Activated CD4-positive, alpha-beta T cell treated with anti-CD3 and anti-CD28 coated beads, Interleukin-2, amount 10 ng/mL, durations not matched to agents 7 days and 5 days (primary cell): ENCODE results near the gene ILK. TPM values are rescaled to one million over a fixed set of nuclear protein-coding genes. Genes with fewer than 3 reads are reported as not detected.
A peak's percentile ranks its signal among the peaks of the same experiment; 100 is the strongest.

Source experiments
- CTCF ChIA-PET: fragments of 350-600 bp; sonication (Branson Sonifier 250); formaldehyde crosslinking; loops from one replicate; lab custom pipeline; 2021; ENCODE audit warnings: antibody characterized with exemption; lab: Charles Lee
- POLR2A ChIA-PET: fragments of 350-600 bp; sonication (Branson Sonifier 250); formaldehyde crosslinking; loops from one replicate; lab custom pipeline; 2021; ENCODE audit warnings: antibody characterized with exemption; lab: Charles Lee
- DNase-seq: peaks from one replicate; pipeline ENCODE4 v3.0.0-alpha.2; 2020
- H3K27ac Mint-ChIP-seq: one replicate; pipeline ENCODE4 v1.8.0; 2021; ENCODE audit warnings: mild to moderate bottlenecking, moderate library complexity, mixed read lengths
- H3K27me3 Mint-ChIP-seq: one replicate; pipeline ENCODE4 v1.8.0; 2021; ENCODE audit warnings: mixed read lengths
- H3K36me3 Mint-ChIP-seq: one replicate; pipeline ENCODE4 v1.8.0; 2021; ENCODE audit warnings: low read depth, mixed read lengths
- H3K4me1 Mint-ChIP-seq: one replicate; pipeline ENCODE4 v1.8.0; 2021; ENCODE audit warnings: mixed read lengths
- H3K4me3 Mint-ChIP-seq: one replicate; pipeline ENCODE4 v1.8.0; 2021; ENCODE audit warnings: mild to moderate bottlenecking, moderate library complexity, mixed read lengths
- H3K9me3 Mint-ChIP-seq: one replicate; pipeline ENCODE4 v1.8.0; 2021; ENCODE audit warnings: mixed read lengths
- total RNA-seq, 2 experiments: library from RNA; stranded (reverse); gene quantifications; one replicate each; pipeline ENCODE4 v1.2.3, GENCODE V29; 2021

Gene ILK
- total RNA-seq, result 100 to 1,000 TPM; 155 to 163 TPM

DNA sequence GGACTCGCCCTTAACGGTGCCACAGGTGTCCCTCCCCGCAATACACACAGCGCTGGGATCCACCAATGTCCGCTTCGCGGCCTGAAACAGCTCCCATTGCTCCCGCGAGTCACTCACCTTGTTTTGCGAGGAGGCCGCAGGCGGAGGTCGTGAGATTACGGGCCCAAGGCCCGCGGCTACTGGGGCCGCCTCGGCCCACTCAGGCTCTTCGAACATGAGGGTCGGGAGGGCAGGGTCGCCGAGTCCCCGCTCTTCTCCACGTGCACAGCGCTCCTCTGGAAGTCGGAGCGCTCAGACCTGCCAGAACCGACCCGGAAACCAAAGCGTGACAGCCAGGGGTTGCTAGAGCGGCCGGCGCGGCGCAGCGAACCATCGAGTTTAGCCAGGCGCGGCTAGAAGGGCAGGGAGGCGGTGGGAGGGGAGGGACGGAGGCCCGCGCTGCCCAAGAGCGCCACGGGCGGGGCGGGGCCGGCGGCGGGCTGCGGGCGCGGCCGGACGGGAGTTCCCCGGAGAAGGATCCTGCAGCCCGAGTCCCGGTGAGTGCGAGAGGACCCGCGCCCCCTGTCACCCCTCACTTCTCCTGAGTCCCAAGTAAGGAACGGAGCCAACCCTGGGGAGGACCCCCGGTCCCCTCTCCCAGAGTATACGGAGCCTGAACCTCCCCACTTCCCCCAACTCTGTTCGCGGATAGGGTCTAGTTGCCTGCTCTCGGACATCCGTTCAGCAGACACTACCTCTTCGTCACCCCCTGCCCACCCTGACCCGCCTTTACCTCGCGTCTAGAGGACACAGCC is at the start of gene ILK, which contains the start of gene RRP8:
ILK (plus strand) TSS at position 488 of the 794 bp plus-strand sequence. CDS start 498 bp downstream, outside the sequence.
RRP8 (minus strand) TSS at position 330 of the 794 bp plus-strand sequence; CDS start at position 216, 114 bp downstream.
- DNase-seq, result peak; percentile 89
- Mint-ChIP-seq H3K27me3 (no peaks in the 10 kb centered on the region), H3K36me3 (peaks cover 39% of the 10 kb centered on the region), H3K4me1 (peaks cover 18% of the 10 kb centered on the region), H3K27ac (no peak within 1 kb of the TSS), H3K4me3 (no peak within 1 kb of the TSS), H3K9me3 (no peaks in the 10 kb centered on the region)
- POLR2A ChIA-PET, result interaction anchor here (0.6 to 1.6 kb wide), 3 partner anchors 8 to 99 kb away, joined by 3 to 6 read pairs (median 4); partner anchors contain the start of gene TAF10
- CTCF ChIA-PET, result interaction anchor here (0.9 to 3.7 kb wide), 11 partner anchors 9 to 141 kb away, joined by 3 to 28 read pairs (median 4); partner anchors contain the start of genes MRPL17 and TPP1

DNA sequence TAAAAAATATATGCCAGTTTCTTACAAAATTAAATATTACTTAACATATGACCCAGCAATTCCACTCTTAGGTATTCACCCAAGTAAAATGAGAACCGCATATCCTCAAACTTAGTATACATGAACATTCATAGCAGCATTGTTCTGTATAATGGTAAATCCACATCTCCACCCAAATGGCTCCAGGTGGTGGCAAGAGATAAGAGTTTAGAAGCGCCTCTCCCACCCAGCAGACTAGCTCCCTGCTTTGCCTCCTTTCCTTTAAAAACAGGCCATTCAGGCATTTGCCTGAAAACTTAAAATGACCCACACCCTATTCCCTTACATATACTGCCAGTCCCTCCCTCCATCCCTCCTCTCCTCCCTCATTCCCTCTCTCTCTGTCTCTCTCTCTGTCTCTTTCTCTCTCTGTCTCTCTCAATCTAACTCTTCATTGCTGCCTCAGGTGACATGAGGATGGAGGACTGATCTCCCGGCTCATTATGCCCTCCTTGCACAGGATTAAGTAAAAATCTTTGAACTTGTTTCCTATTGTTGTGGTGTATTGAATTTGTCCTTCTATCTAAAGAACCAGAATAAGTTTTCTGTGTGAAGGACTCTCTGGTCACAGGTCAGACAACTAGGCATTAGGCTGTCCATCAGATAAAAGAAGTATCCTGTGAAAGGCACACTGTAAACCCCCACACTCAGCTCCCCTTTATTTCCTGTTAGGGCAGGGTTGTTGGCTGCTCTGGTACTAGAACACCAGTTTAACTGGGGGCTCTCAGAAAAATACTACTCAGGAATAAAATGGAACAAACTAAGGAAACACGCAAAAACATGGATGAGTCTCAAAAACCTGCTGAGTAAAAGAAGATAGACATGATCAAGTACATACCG is 48.5 kb upstream of the ILK start:
- no peak overlapping the region for H3K27ac Mint-ChIP-seq
- POLR2A ChIA-PET, result interaction anchor here (0.8 kb wide), 1 partner anchor 63 kb away, joined by 3 read pairs; no protein-coding TSS in a partner anchor
- no peaks in the 10 kb centered on the region for H3K4me1 Mint-ChIP-seq
- H3K27me3 Mint-ChIP-seq, result no peaks in the 10 kb centered on the region
- H3K4me3 Mint-ChIP-seq, result no peak overlapping the region
- DNase-seq, result no peak
- no peaks in the 10 kb centered on the region for H3K9me3 Mint-ChIP-seq
- CTCF ChIA-PET, result interaction anchor here (1.6 kb wide), 1 partner anchor 10 kb away, joined by 7 read pairs; no protein-coding TSS in a partner anchor
- no peaks in the 10 kb centered on the region for H3K36me3 Mint-ChIP-seq

DNA sequence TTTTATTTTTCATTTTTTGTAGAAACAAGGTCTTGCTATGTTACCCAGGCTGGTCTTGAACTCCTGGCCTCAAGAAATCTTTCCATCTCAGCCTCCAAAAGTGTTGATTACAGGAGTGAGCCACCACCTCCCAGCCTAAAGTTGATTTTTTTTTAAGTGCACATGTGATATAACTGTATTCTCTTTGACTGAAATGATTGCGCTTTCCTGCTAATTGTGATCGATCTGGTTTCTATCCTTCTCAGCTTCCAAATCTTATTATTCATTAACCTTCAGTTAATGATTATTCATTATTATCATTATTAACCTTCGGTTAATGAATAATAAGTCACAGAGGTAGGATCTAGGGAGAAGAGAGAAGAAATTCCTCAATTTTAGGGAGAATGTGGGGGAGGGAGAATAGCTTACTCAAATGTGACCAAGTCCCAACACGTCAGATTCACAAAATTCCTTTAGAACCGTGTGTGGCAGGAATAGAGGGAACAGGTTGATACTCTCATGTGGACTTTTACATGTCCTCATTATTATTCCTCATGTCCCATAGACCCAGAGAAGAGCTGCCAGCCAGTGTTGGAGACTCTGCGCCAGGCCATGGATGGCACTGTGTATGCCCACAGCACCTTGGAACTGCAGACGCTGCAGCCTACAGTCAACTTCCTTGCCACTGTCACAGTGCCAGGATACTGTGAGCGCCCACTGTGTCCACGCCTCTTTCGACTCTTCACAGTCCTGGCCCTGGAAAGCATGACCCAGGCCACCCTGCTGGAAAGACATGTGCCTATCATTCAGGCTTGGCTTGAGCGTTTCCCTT is 47.2 kb upstream of the ILK start:
- Mint-ChIP-seq H3K27me3 (no peaks in the 10 kb centered on the region), H3K4me1 (no peaks in the 10 kb centered on the region), H3K27ac (no peak overlapping the region), H3K9me3 (no peaks in the 10 kb centered on the region), H3K36me3 (no peaks in the 10 kb centered on the region), H3K4me3 (no peak overlapping the region)
- POLR2A ChIA-PET, result no interaction called here
- CTCF ChIA-PET, result no interaction called here
- DNase-seq, result no peak

DNA sequence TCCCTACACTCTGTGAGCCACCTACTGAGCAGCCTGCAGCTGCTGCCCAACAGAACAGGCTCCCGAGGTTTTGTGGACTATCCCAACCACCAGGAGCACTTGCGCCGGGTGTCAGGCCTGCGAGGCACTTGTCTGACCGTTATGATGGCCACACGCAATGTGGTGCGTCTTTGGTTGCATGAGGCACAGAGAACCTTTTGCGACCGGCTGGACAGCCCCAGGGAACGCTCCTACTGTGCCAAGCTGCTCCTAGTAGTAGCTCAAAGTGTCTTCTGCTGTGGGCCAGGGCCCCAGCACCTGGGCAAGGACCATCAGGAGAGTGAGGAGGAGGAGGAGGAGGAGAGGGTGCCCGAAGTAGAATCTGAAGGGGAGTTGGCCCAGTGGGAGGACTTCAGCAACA is 46.5 kb upstream of the ILK start:
- no peaks in the 10 kb centered on the region for H3K4me1 Mint-ChIP-seq
- no peaks in the 10 kb centered on the region for H3K27me3 Mint-ChIP-seq
- POLR2A ChIA-PET, result interaction anchor here (0.5 kb wide), 1 partner anchor 630 kb away, joined by 3 read pairs; no protein-coding TSS in a partner anchor
- H3K36me3 Mint-ChIP-seq, result no peaks in the 10 kb centered on the region
- CTCF ChIA-PET, result no interaction called here
- no peak for DNase-seq
- no peaks in the 10 kb centered on the region for H3K9me3 Mint-ChIP-seq
- no peak overlapping the region for H3K27ac Mint-ChIP-seq
- H3K4me3 Mint-ChIP-seq, result no peak overlapping the region

DNA sequence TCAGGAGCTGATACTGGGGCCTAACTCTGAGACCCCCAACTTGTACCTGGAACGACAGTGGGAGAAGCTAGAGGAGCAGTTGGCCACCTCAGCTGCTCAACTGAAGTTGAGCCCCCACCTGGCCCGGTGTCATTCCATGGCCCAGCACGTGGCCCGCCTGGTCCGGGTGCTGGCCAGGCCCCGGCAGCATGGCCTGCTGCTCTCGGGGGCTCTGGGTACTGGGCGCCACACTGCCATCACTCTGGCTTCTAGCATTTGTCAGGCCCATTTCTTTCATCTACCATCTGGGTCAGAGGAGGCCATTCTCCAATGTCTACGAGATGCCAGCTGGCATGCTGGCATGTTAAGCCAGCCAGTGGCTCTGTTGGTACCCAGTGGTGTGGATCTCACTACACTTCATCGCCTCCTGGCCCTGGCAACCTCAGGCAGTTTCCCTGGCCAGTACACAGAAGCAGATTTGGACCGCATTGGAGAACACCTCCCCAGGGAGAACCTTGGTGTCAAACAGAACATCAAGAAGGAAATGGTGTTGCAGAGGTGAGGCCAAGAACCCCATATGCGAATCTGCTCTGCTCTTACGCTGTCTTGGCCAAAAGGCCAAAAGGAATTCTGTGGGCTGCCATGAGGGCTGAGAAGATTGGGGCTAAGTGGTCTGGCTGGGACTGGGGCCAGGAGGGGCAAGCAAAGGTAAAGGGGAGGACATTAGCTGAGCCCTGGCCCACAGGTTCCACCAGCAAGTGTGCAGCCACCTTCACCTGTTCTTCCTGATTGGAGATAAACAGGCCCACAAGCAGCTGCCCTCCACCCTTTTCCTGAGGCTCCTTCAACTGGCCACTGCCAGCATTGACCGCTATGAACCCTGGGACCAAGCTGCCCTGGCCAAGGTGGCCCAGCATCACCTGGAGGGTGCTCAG is 45.6 kb upstream of the ILK start:
- Mint-ChIP-seq H3K9me3 (no peaks in the 10 kb centered on the region), H3K36me3 (no peaks in the 10 kb centered on the region), H3K27ac (no peak overlapping the region), H3K27me3 (no peaks in the 10 kb centered on the region), H3K4me3 (no peak overlapping the region), H3K4me1 (no peaks in the 10 kb centered on the region)
- ChIA-PET POLR2A (interaction anchor here (0.5 kb wide), 1 partner anchor 629 kb away, joined by 3 read pairs; no protein-coding TSS in a partner anchor), CTCF (no interaction called here)
- no peak for DNase-seq

DNA sequence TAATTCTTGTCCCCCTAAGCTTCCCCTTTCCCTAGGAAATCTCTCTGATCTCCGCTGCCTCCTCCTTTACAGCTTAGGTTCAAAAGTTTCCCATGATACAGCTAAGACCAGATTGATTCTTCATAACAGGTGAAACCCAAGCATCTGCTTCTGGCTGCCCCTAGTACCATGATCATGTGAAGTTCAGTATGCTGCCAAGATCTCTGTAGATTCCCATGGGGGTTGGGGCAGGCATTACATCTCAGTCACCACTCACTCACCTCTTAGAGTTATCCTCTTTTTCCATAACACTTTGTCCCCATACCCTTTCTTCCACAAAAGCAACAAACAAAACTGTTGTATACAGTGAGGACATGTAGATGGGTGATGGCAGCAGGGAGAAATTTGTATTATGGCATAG is 44.2 kb upstream of the ILK start:
- DNase-seq, result no peak
- Mint-ChIP-seq H3K4me3 (no peak overlapping the region), H3K9me3 (no peaks in the 10 kb centered on the region), H3K36me3 (peaks cover 2% of the 10 kb centered on the region), H3K27me3 (no peaks in the 10 kb centered on the region), H3K4me1 (no peaks in the 10 kb centered on the region), H3K27ac (no peak overlapping the region)
- ChIA-PET POLR2A (no interaction called here), CTCF (interaction anchor here (0.9 kb wide), 1 partner anchor 33 kb away, joined by 3 read pairs; no protein-coding TSS in a partner anchor)

DNA sequence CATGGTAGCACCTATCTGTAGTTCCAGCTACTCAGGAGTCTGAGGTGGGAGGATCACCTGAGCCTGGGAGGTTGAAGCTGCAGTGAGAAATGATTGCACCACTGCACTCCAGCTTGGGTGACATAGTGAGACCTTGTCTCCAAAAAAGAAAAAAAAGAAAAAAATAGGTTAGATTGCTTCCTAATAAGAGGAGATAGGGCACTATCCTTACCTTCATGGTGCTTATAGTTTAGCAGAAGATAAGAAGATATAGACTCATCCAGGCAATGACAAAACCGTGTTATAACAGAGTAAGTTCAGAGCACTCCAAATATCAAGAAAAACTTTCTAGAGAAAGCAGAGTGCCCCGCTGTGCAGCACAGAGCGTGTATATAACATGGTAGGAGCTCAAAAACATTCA is 42.3 kb upstream of the ILK start:
- Mint-ChIP-seq H3K36me3 (peaks cover 2% of the 10 kb centered on the region), H3K9me3 (no peaks in the 10 kb centered on the region), H3K27ac (no peak overlapping the region), H3K4me1 (no peaks in the 10 kb centered on the region), H3K4me3 (no peak overlapping the region), H3K27me3 (no peaks in the 10 kb centered on the region)
- DNase-seq, result no peak
- POLR2A ChIA-PET, result no interaction called here
- CTCF ChIA-PET, result interaction anchor here (1.2 kb wide), 1 partner anchor 37 kb away, joined by 3 read pairs; no protein-coding TSS in a partner anchor

DNA sequence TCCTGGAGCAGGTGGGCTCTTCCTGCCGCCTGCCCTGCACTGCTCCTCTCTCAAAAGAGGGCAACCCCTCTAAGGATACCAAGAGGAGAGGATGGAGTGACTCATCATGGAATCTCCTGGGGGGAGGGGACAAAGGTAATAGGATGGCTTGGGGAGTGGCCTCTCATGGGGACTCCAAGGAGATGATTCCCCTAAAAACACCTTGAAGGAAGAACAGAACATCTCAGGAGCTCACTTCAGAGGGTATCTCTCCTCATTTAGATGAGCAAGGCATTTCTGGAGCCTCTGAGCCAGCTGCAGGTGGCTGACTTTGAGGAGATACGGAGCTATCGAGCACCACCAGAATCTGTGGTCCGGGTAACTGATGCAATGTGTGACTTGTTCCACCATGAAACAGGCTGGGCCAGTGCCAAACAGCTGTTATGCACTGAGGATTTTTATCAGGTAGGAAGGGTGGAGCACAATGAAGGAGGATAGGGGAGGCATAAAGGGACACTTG is 40.4 kb upstream of the ILK start:
- Mint-ChIP-seq H3K4me1 (no peaks in the 10 kb centered on the region), H3K9me3 (no peaks in the 10 kb centered on the region), H3K27ac (no peak overlapping the region), H3K4me3 (no peak overlapping the region), H3K36me3 (peaks cover 2% of the 10 kb centered on the region), H3K27me3 (no peaks in the 10 kb centered on the region)
- ChIA-PET CTCF (interaction anchor here (0.8 to 1.2 kb wide), 6 partner anchors 12 to 184 kb away, joined by 3 to 4 read pairs (median 3); partner anchors contain the start of gene TAF10), POLR2A (no interaction called here)
- DNase-seq, result no peak

DNA sequence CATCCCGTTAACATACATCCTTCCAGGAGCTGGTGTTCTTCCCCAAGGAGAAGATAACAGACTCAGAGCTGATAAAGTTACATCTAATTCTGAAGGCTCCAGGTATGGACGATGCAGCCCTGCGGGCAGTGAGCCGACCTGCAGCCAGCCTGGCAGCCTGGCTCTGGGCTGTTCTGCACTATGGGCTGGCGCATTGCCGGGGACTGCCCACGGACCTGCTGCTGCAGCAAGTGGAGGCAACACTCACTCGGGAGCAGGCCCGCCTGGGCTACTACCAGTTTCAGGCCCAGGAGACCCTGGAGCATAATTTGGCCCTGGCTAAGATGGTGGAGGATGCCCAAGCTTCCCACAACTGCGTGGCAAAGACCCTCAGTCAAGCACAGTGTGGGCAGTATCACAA is 39.9 kb upstream of the ILK start:
- ChIA-PET CTCF (interaction anchor here (0.8 to 1.2 kb wide), 6 partner anchors 12 to 183 kb away, joined by 3 to 4 read pairs (median 3); partner anchors contain the start of gene TAF10), POLR2A (no interaction called here)
- Mint-ChIP-seq H3K4me3 (no peak overlapping the region), H3K9me3 (no peaks in the 10 kb centered on the region), H3K4me1 (no peaks in the 10 kb centered on the region), H3K27me3 (no peaks in the 10 kb centered on the region), H3K27ac (no peak overlapping the region), H3K36me3 (peaks cover 3% of the 10 kb centered on the region)
- DNase-seq, result no peak

DNA sequence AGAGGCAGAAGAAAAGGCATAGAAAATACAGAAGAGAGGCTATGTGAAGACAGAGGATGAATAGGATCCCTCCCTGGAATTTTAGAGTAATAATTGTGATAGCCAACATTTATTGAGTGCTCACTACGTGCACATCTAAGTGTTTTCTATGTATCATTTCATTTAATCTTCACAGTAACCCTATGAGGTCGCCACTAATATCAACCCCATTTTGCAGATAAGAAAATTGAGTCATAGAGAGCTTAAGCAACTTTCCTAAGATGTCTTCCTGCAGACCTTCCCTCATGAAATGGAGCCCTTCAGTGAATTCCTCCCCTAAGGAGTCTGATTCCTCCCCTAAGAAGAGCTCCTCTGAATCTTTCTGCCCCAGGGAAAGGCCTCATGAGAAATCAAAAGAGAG is 38.2 kb upstream of the ILK start:
- no peaks in the 10 kb centered on the region for H3K9me3 Mint-ChIP-seq
- no peak for DNase-seq
- peaks cover 1% of the 10 kb centered on the region for H3K4me1 Mint-ChIP-seq
- no peak overlapping the region for H3K27ac Mint-ChIP-seq
- POLR2A ChIA-PET, result interaction anchor here (0.7 kb wide), 1 partner anchor 104 kb away, joined by 3 read pairs; no protein-coding TSS in a partner anchor
- no peaks in the 10 kb centered on the region for H3K27me3 Mint-ChIP-seq
- no peak overlapping the region for H3K4me3 Mint-ChIP-seq
- peaks cover 3% of the 10 kb centered on the region for H3K36me3 Mint-ChIP-seq
- CTCF ChIA-PET, result no interaction called here
